ENCODE data around the gene GEN1.

- TF ChIP-seq CTCF (IDR thresholded peaks at IDR 0.05) = no peak
- TF ChIP-seq POLR2A (IDR thresholded peaks at IDR 0.05) = no peak
These were observed 61.7 kb downstream of the GEN1 start for GRCh38 chr2:17815468-17816184.
